OCI-LY1 (cell line): ENCODE data around the gene TLE4.

Experiments used
- H2AFZ ChIP-seq: fragments of 200-600 bp; sonication (generic), shearing (Covaris generic); 2 replicates; pipeline ENCODE4 v1.6.0; 2014; ENCODE audit warnings: antibody characterized with exemption, mild to moderate bottlenecking, low read length
- H3F3A ChIP-seq: fragments of 200-600 bp; sonication (generic), shearing (Covaris generic); 2 replicates; pipeline ENCODE4 v1.6.0; 2014; ENCODE audit warnings: mild to moderate bottlenecking, antibody characterized with exemption, low read length, moderate library complexity; ENCODE audit not compliant: insufficient read depth
- H3K27ac ChIP-seq: fragments of 200-600 bp; sonication (generic); 2 replicates; pipeline ENCODE4 v1.5.1; 2014; ENCODE audit warnings: low read length, mixed run types, mild to moderate bottlenecking, low read depth; ENCODE audit not compliant: poor library complexity, severe bottlenecking
- H3K27me3 ChIP-seq: fragments of 200-600 bp; sonication (generic); 2 replicates; pipeline ENCODE4 v1.6.0; 2014; ENCODE audit warnings: antibody characterized with exemption, mild to moderate bottlenecking, low read length, moderate library complexity; ENCODE audit not compliant: insufficient read depth
- H3K36me3 ChIP-seq: fragments of 200-600 bp; sonication (generic); 2 replicates; pipeline ENCODE4 v1.6.1; 2014; ENCODE audit warnings: mild to moderate bottlenecking, antibody characterized with exemption, low read length, moderate library complexity, mixed read lengths; ENCODE audit not compliant: insufficient read depth
- H3K4me1 ChIP-seq: fragments of 200-600 bp; sonication (generic); 2 replicates; pipeline ENCODE4 v1.5.1; 2014; ENCODE audit warnings: mild to moderate bottlenecking, low read length, moderate library complexity; ENCODE audit not compliant: insufficient read depth, severe bottlenecking
- H3K4me2 ChIP-seq: fragments of 200-600 bp; sonication (generic), shearing (Covaris generic); 2 replicates; pipeline ENCODE4 v1.6.1; 2014; ENCODE audit warnings: low read length
- H3K4me3 ChIP-seq: fragments of 200-600 bp; sonication (generic); 2 replicates; pipeline ENCODE4 v1.5.1; 2014; ENCODE audit warnings: low read length, low read depth, mild to moderate bottlenecking, mixed read lengths; ENCODE audit not compliant: poor library complexity, severe bottlenecking
- H3K79me2 ChIP-seq: fragments of 200-600 bp; shearing (Covaris generic); 2 replicates; pipeline ENCODE4 v1.6.1; 2016; ENCODE audit warnings: mixed run types, low read length, mixed read lengths; ENCODE audit not compliant: insufficient read depth
- H3K9ac ChIP-seq: fragments of 200-600 bp; sonication (generic), shearing (Covaris generic); 2 replicates; pipeline ENCODE4 v1.6.1; 2014; ENCODE audit warnings: mild to moderate bottlenecking, low read length, mixed read lengths
- H3K9me2 ChIP-seq: fragments of 200-600 bp; sonication (generic), shearing (Covaris generic); 2 replicates; pipeline ENCODE4 v1.6.1; 2014; ENCODE audit warnings: low read depth, mild to moderate bottlenecking, low read length, mixed read lengths
- H3K9me3 ChIP-seq: fragments of 200-600 bp; shearing (Covaris generic); 2 replicates; pipeline ENCODE4 v1.6.1; 2014; ENCODE audit warnings: low read length, mixed read lengths
- H4K20me1 ChIP-seq: fragments of 200-600 bp; sonication (generic), shearing (Covaris generic); 2 replicates; pipeline ENCODE4 v1.6.0; 2016; ENCODE audit warnings: mild to moderate bottlenecking, low read length; ENCODE audit not compliant: insufficient read depth
- EZH2 ChIP-seq: fragments of 200-600 bp; sonication (generic), shearing (Covaris generic); IDR thresholded peaks from 2 replicates; pipeline ENCODE4 v1.8.0; 2017; ENCODE audit warnings: borderline replicate concordance, mixed run types, mild to moderate bottlenecking, antibody characterized with exemption, low read length, moderate library complexity, mixed read lengths
- TF ChIP-seq, protein P1 (sequence below): fragments of 200-600 bp; sonication (generic), shearing (Covaris generic); IDR thresholded peaks from 2 replicates; pipeline ENCODE4 v1.5.1; 2017; ENCODE audit warnings: mild to moderate bottlenecking, antibody characterized with exemption, low read length, moderate library complexity, mixed read lengths

The TLE4 gene

DNA sequence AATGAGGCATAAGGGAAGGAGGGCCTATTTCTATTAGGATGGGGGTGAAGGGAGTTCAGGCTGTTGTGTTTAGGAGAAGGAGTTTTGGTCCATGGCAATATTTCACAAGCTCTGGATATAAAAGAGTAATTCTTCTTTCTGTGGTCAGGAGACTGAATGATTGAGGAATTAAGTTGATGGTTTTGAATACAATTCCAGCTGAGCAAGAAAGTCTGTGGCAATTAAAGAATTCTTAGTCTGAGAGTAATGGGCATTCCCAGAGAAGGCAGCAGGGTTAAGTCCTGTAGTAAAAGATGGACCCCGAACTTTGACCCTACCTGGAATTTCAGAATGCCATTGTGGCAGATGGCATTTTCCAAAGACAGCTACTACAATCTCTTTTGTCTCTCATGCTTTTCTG lies 202.6 kb downstream of the TLE4 start:
- Histone ChIP-seq H3K79me2 (no peaks in the 10 kb centered on the region), H3K4me3 (no peak overlapping the region), H3K4me1 (no peaks in the 10 kb centered on the region), H3K27me3 (no peaks in the 10 kb centered on the region), H3F3A (no peaks in the 10 kb centered on the region), H3K36me3 (no peaks in the 10 kb centered on the region), H3K9ac (no peak overlapping the region), H3K9me3 (no peaks in the 10 kb centered on the region), H2AFZ (no peak overlapping the region), H3K4me2 (no peak overlapping the region), H4K20me1 (no peaks in the 10 kb centered on the region), H3K9me2 (no peaks in the 10 kb centered on the region), H3K27ac (no peak overlapping the region)
- TF ChIP-seq, protein P1, sequence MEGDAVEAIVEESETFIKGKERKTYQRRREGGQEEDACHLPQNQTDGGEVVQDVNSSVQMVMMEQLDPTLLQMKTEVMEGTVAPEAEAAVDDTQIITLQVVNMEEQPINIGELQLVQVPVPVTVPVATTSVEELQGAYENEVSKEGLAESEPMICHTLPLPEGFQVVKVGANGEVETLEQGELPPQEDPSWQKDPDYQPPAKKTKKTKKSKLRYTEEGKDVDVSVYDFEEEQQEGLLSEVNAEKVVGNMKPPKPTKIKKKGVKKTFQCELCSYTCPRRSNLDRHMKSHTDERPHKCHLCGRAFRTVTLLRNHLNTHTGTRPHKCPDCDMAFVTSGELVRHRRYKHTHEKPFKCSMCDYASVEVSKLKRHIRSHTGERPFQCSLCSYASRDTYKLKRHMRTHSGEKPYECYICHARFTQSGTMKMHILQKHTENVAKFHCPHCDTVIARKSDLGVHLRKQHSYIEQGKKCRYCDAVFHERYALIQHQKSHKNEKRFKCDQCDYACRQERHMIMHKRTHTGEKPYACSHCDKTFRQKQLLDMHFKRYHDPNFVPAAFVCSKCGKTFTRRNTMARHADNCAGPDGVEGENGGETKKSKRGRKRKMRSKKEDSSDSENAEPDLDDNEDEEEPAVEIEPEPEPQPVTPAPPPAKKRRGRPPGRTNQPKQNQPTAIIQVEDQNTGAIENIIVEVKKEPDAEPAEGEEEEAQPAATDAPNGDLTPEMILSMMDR = no peak
- TF ChIP-seq EZH2 = no peak
